ENCODE measurements around the gene RPL37.

The RPL37 gene

DNA sequence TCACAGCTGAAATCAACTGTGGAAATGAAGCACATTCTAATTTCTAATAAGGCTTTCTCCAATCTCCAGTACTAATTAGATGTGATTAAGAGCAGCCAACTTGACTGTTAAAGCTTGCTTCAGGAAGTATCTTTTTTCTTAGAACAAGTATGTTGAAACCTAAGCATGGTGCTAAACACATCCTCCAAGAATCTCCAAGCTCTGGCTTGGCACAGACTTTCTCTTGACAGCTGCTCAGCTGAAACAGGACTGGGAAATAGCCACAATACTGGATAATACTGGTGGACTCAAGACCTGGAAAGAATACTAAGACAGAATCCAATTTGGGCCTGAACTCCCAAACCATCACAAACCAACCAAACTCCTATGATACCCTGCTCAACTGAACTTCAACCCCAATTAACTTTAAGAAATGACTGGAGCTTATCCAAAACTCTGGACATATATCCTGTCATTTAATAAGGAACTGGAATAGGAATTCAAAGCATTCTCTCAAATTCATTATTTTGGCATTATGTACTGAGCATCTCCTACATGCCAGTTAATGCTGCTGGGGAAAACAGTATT lies 53.1 kb downstream of the RPL37 start:
- no peak for DNase-seq
- Histone ChIP-seq H3K4me1 (no peaks in the 10 kb centered on the region), H3K9me3 (no peaks in the 10 kb centered on the region), H3K36me3 (peaks cover 6% of the 10 kb centered on the region; the same call in 1 of the 2 replicates), H3K27me3 (no peaks in the 10 kb centered on the region), H3K4me3 (ENCODE audit: low read depth, low read length) (no peak overlapping the region)
- no peak for TF ChIP-seq CTCF (IDR thresholded peaks at IDR 0.05; ENCODE audit: low read depth, low read length)

- Histone ChIP-seq H3K9me3 (no peaks in the 10 kb centered on the region), H3K4me3 (ENCODE audit: low read depth, low read length) (no peak overlapping the region), H3K27me3 (no peaks in the 10 kb centered on the region), H3K36me3 (peaks cover 15% of the 10 kb centered on the region), H3K4me1 (no peaks in the 10 kb centered on the region)
- no peak for TF ChIP-seq CTCF (IDR thresholded peaks at IDR 0.05; ENCODE audit: low read depth, low read length)
- DNase-seq = no peak
Observed at GRCh38 chr5:40780858-40781257, 54.2 kb downstream of the RPL37 start.

DNA sequence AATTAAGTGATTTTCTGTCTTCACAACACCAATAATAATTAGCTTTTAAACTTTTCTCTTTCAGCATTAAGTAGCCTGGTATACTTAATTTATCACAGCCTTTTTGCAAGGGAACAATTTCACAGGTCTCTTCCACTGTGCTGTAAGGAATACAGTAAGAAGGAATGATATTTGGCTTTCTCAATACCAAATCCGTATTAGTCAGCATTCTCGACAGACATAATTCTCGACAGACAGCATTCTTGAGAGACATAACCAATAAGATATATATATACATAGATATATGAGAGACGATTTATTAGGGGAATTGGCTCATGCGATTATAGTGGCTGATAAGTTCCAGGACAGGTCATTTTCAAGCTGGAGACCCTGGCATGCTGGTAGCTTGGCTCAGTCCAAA lies 54.8 kb downstream of the RPL37 start:
- H3K27me3 ChIP-seq = no peaks in the 10 kb centered on the region
- H3K4me1 ChIP-seq = no peaks in the 10 kb centered on the region
- no peak overlapping the region for H3K4me3 ChIP-seq (ENCODE audit: low read depth, low read length)
- DNase-seq = no peak
- no peaks in the 10 kb centered on the region for H3K9me3 ChIP-seq
- no peak for TF ChIP-seq CTCF (IDR thresholded peaks at IDR 0.05; ENCODE audit: low read depth, low read length)
- H3K36me3 ChIP-seq = peaks cover 20% of the 10 kb centered on the region

DNA sequence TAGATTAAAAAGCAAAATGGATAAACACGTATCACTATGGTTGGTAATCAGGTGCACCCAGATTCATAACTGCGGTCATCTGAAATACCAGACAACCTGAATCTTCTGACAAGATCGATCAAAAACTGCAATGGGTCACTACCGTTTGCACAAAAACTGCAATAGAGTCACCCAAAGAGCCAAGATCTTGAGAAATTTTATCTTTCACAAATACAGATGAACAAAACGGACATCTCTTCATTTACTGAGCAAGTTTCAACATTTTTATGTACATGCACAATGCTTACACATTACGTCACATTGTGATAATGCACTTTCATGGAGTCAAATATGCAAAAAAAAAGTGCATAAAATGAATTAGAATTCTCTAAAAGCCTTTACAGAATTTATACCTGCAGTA lies 55.5 kb downstream of the RPL37 start:
- no peaks in the 10 kb centered on the region for H3K4me1 ChIP-seq
- TF ChIP-seq CTCF (IDR thresholded peaks at IDR 0.05; ENCODE audit: low read depth, low read length) = no peak
- H3K27me3 ChIP-seq = no peaks in the 10 kb centered on the region
- DNase-seq = no peak
- H3K4me3 ChIP-seq (ENCODE audit: low read depth, low read length) = no peak overlapping the region
- H3K36me3 ChIP-seq = peaks cover 26% of the 10 kb centered on the region
- no peaks in the 10 kb centered on the region for H3K9me3 ChIP-seq

- H3K27me3 ChIP-seq = no peaks in the 10 kb centered on the region
- H3K4me1 ChIP-seq = no peaks in the 10 kb centered on the region
- DNase-seq = no peak
- H3K4me3 ChIP-seq (ENCODE audit: low read depth, low read length) = no peak overlapping the region
- H3K36me3 ChIP-seq = peaks cover 35% of the 10 kb centered on the region
- no peaks in the 10 kb centered on the region for H3K9me3 ChIP-seq
- no peak for TF ChIP-seq CTCF (IDR thresholded peaks at IDR 0.05; ENCODE audit: low read depth, low read length)
Observed at GRCh38 chr5:40778133-40778532, 56.9 kb downstream of the RPL37 start.

- Histone ChIP-seq H3K27me3 (no peaks in the 10 kb centered on the region), H3K36me3 (peaks cover 39% of the 10 kb centered on the region), H3K9me3 (no peaks in the 10 kb centered on the region), H3K4me3 (ENCODE audit: low read depth, low read length) (no peak overlapping the region), H3K4me1 (no peaks in the 10 kb centered on the region)
- DNase-seq = no peak
- no peak for TF ChIP-seq CTCF (IDR thresholded peaks at IDR 0.05; ENCODE audit: low read depth, low read length)
Observed at GRCh38 chr5:40776658-40776977, 58.4 kb downstream of the RPL37 start.

Measured in BE2C (cell line).